GM19452 (cell line): ENCODE measurements around the gene TAF6.
A peak's percentile ranks its signal among the peaks of the same experiment; 100 is the strongest.

Experiments
- ATAC-seq: cut with Tn5 transposase; IDR thresholded peaks from one replicate; pipeline ENCODE4 v1.9.1; 2021; ENCODE audit not compliant: unreplicated experiment

TAF6 gene

DNA sequence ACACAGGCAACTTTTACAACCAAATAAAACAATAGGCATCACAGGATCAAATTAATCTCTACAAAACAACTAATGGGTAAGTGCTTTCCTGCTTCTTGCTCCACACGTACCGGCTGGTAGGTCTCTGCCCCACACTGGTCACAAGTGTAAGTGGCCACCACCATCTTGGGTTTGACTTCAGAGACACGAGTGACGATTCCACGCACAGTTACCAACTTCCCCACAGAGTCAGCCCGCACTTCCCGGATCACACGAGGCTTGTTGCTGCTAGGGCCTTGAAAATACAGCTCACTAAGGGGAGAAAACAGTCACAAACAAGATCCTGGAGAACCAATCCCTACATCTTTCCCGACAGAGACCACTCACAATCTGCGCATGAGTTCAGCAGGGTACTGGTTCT is 20.2 kb downstream of the TAF6 start:
- ATAC-seq: no peak

- ATAC-seq: no peak
Observed at GRCh38 chr7:100095704-100096103, 23.5 kb downstream of the TAF6 start.

DNA sequence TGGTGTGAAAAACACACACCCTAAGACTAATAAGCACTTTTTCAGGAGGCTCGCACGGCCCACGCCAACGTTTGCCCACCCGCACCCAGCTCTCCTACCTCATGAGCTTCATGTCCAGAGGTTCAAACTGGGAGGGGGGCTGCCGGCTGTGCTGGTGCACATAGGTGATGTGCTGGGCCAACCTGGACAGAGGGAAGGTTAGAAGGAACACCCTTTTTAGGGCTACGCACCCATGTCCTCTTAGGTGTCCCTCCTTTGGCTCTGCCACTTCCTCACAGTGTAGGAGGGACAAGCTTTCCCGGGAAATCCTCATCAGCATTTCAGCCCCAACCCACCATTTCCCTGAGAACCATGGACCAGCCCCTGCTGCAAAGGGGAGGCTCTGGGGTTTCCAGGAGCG is 23.9 kb downstream of the TAF6 start:
- ATAC-seq: no peak

- no peak for ATAC-seq
Observed at GRCh38 chr7:100093925-100094486, 25.2 kb downstream of the TAF6 start.

DNA sequence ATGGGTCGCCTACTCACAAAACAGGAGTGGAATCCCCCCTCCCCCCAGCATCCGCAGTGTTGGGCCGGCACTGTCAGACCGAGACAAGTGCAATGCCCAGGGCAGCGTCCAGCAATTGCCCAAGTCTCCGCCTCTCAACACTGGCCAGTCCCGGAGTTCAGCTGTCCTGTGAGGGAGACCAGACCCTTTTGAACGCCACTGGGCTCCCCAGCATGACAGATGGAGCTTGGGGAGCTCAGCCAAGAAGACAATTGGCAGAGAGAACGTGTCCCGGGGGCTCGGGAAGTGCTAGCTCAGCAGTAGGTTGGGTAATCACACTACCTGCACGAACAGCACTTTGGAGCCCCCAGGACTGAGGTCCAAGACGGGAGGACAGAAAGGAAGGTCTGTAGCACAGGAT is 25.7 kb downstream of the TAF6 start:
- no peak for ATAC-seq

DNA sequence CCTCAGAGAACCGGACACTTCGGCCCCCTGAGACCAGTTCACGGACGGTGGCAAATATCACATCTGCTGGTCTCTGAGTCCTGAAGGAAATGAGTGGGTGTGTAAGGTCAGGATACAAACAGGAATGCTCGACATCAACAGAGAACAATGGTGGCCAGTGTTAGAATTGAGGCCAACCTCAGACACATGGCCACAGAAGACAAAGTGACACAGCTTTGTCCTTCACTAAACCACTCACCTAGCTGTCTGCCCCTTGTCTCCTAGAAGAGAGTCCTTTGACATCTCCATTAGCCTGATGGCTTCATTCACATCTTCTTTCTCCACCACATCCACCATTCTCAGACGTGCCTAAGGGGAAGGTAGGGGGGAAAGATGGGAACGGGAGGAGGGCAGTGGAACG is 26.1 kb downstream of the TAF6 start:
- ATAC-seq: no peak

- ATAC-seq: no peak
Observed at GRCh38 chr7:100091411-100092181, 27.6 kb downstream of the TAF6 start.

- no peak for ATAC-seq
Observed at GRCh38 chr7:100090527-100091410, 28.4 kb downstream of the TAF6 start.

DNA sequence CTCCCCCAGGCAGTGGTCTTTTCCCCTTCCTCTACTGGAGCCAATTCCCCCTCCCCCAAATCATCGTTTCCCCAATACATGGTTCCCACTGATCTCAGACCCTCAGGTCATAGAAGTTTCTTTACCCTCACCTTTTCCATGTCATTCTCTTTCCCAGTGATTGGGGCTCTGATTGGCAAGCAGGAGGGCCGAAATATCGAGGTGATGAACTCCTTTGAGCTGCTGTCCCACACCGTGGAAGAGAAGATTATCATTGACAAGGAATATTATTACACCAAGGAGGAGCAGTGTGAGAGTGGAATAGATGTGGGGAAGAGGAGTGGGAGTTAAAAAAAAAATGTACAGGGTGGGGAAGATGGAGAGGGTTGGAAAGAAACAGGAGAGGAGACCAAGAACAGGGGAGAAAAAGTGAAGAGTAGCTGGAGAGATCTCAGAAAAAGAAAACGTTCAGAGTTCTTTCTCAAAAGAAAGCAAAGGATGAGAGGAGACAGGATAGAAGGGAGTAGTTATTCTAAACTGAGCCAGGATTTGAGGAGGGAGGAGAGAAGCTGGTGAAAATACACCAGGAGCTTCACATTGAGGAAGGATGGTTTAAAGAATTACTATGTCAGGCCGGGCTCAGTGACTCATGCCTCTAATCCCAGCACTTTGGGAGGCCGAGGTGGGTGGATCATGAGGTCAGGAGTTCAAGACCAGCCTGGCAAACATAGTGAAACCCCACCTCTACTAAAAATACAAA is 29.5 kb downstream of the TAF6 start:
- ATAC-seq: no peak

DNA sequence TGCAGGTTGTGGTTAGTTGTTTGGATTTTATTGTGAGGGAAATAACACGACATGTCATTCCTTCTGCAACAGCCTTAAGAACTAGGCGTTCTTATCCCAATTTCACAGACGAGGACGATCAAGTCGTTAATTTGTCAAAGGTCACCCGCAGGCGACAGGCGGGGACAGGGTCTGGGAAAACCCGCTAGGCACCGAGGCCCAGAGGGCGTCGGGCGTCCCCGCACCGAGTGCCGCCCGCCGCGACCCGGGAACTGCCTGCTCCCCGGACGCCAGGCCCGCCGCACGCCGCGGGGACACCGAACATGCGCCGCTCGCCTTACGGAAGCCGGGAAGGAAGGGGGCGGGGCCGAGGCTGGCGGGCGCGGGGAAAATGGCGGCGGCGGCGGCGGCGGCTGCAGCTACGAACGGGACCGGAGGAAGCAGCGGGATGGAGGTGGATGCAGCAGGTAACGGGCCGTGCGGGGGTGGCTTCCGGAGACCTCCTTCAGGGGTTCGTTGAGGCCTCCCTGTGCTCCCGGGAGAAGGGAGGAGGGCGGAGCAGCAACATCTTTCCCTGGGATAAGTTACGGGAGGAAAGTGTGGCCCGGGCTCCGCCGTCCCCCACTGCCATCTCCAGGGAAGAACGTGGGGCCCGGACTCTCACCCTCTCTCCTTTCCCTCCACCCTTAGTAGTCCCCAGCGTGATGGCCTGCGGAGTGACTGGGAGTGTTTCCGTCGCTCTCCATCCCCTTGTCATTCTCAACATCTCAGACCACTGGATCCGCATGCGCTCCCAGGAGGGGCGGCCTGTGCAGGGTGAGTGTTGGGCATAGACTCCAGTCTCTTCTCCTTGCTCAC is 30.3 kb downstream of the TAF6 start, which contains the start of gene COPS6:
TSS of gene COPS6 (plus strand) at position 349 of the 837 bp plus-strand sequence. CDS start at position 371, 22 bp downstream.
- ATAC-seq: no peak

DNA sequence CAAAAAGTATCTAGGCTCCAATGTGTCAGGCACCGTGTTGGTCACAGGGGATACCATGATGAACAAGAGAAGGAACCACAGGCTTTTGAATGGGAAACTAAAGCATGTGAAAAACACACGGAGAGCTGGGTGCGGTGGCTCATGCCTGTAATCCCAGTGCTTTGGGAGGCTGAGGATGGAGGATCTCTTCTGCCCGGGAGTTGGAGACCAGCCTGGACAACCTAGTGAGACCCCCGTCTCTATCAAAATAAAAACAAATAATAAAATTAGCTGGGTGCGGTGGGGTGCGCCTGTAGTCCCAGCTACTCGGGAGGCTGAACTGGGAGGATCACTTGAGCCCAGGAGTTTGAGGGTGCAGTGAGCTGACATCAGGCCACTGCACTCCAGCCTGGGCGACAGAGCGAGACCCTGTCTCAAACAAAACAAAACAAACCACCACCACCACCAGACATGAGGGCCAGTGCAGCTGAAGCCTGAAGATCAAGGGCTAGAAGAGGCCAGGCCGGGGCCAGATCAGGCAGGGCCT is 31.0 kb downstream of the TAF6 start:
- ATAC-seq: no peak

DNA sequence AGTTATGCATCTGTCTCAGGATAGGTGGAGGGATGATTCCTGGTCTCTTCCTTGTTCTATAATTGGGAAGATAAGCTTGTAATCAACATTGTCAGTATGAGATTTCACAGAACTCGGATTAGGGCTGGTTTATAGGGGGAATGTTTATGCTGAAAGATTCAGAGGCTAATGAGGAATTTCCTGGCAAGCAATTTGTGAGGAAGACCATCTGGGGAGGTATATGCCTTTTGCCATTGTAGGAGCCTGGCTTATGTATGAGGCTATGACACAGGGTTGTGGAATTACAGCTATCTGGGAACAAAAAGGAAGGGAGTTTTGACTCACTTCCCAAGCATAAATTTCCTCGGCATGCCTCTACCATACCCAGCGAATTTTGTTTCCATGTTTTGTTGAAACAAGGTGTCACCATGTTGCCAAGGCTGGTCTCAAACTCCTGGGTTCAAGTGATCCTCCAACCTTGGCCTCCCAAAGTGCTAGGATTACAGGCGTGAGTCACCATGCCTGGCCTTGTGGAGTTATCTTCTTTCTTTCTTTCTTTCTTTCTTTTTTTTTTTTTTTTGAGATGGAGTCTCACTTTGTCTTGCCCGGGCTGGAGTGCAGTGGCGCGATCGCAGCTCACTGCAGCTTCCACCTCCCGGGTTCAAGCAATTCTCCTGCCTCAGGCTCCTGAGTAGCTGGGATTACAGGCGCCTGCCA is 32.0 kb downstream of the TAF6 start:
- no peak for ATAC-seq

DNA sequence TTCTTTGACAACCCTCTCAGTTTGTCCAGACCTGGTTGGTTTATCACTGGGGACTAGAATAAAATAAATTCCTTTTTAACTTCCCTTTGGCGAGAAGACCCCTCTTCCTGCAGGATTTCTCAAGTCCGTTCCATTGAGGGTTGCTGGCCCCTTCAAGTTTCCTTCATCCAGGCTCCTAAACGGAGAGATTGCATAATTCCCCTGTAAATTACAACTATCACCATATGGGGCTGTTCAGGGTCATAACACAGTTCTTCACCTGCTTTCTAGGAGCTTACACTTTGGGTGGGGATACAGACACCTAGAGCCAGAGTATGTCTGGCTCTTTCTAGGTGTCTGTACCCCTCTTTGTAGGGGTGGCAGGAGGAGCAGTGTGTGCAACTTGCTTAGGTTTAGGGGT is 33.6 kb downstream of the TAF6 start:
- ATAC-seq: no peak

DNA sequence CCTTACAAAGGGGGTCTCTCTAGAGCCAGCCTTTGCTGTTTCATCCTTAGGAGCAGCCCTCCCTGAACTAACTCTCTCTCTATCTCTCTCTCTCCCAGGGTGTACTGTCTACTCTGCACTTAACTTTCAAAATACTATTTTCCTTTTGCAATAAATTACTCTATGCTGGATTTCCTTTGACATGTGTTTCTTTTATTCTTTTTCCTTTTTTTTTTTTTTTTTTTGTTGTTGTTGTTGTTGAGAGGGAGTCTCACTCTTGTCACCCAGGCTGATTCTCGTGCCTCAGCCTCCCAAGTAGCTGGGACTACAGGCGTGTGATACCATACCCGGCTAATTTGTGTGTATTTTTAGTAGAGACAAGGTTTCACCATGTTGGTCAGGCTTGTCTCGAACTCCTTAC is 36.2 kb downstream of the TAF6 start:
- ATAC-seq: no peak

DNA sequence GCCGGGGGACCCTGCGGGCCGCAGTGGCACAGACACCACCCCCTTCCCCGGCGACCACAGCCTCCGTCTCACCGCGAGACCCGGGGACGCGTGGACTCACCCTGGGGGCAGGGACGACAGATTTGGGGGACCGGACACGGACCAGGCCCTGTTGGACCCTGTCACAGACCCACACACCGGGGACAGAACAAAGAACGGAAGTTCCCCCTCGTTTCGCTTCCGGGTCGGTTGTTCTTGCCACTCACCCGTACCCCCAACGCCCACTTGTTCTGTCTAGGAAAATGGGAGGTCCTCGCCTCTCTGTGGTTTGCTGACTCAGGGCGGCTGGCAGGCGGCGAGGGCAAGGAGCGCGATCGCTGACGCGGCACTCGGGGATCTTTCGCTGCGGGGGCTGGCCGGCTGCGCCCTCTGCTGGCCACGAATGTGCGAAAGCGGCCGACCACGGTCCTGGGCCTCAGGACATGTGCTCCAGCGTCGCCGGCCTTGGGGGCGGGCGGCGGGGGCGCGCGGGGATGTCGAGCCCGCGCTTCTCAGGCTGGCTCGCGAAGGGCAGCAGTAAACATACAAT is 37.5 kb downstream of the TAF6 start, which contains the start of gene ZNF3:
TSS of gene ZNF3 (minus strand) at position 189 of the 568 bp plus-strand sequence. CDS start 4,366 bp downstream, outside the sequence.
- ATAC-seq: peak; percentile 85

- ATAC-seq: no peak
Observed at GRCh38 chr7:100080907-100081534, 38.1 kb downstream of the TAF6 start.

DNA sequence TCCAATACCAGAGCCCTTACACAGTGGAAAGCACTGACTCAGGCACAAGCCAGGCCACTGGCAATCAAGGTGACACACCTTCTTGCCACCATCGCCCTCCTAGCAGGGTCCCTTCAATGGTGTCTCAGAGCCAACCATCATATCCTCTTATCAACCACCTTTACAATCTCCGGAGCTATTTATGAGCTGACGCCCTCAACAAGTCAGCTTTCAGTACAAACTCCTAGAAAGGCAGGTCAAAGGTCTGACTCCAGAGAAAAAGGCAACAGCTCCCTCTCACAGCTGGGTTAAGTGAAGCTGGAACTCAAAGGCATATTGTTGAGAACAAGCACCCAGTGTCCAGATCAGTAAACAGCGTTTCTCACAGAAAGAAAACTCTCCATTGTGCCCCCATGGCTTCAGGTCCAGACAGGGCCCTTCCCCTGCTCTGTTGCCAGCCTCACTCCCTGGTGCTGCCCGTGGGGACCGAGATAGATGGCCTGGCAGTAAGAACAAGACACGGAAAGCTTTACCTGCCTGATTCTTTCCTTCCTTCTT is 40.1 kb downstream of the TAF6 start:
- no peak for ATAC-seq

DNA sequence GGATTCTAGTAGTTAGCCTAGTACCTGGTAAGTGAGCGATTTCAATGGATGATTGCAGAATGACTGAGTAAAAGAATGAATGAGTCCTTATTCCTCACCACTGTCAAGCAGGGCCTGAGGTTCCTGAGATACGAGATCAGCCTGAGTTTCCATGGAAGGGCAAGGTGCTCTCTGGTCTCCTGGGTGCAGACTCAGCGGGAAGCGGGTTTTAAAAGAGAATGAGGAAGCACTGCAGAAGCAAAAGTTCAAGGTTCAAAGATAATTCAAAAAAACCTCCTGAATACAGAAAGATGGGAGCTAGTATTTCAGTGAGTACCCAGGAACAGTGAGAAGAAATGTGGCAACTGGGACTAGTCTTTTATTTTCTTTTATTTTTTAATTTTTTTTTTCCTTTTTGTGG is 42.0 kb downstream of the TAF6 start:
- no peak for ATAC-seq
